Hematopoietic multipotent progenitor cell (in vitro differentiated cells): ENCODE data around the gene STK31. TPM values are rescaled to one million over a fixed set of nuclear protein-coding genes. Genes with fewer than 3 reads are reported as not detected.
"Not testable (repeated sequence)": the region's sequence is repeated elsewhere in the genome, so short reads cannot be mapped to it uniquely, and the experiment has no call there.

Experiments used
- DNase-seq, 3 donors: peaks; one replicate each; pipeline ENCODE4 v3.0.0-alpha.2; 2011 to 2015; ENCODE audit warnings: low read depth in 2 of 3, low spot score in 2 of 3
- total RNA-seq: library from RNA; depleted of rRNA; stranded (reverse); fragments of >200 nt; gene quantifications from one replicate; pipeline ENCODE4 v1.2.3, GENCODE V29; 2012

The STK31 gene
- total RNA-seq, 1 donor = under 0.01 TPM

- DNase-seq = no peak
Measured at GRCh38 chr7:23713285-23714149, 3.5 kb downstream of the STK31 start.

GRCh38 chr7:23714150-23714464, 4.1 kb downstream of the STK31 start:
- DNase-seq = no peak

GRCh38 chr7:23714579-23714978, 4.6 kb downstream of the STK31 start:
- no peak for DNase-seq

- DNase-seq = no peak
Measured at GRCh38 chr7:23715099-23715498, 5.1 kb downstream of the STK31 start.

- DNase-seq = no peak
Measured at GRCh38 chr7:23717788-23718187, 7.8 kb downstream of the STK31 start.

- no peak for DNase-seq
Measured at GRCh38 chr7:23721456-23721855, 11.4 kb downstream of the STK31 start.

GRCh38 chr7:23722587-23723216, 12.7 kb downstream of the STK31 start:
- DNase-seq = not testable (repeated sequence)

GRCh38 chr7:23724113-23724512, 14.1 kb downstream of the STK31 start:
- not testable (repeated sequence) for DNase-seq

- no peak for DNase-seq
Measured at GRCh38 chr7:23742051-23742450, 32.0 kb downstream of the STK31 start.

- DNase-seq = peak in 1 of 3 donors; percentile 30
Measured at GRCh38 chr7:23743226-23743625, 33.2 kb downstream of the STK31 start.

GRCh38 chr7:23746629-23747028, 36.6 kb downstream of the STK31 start:
- DNase-seq = no peak

GRCh38 chr7:23751852-23752251, 41.8 kb downstream of the STK31 start:
- no peak for DNase-seq

- DNase-seq = not testable (repeated sequence)
Measured at GRCh38 chr7:23758839-23759238, 48.8 kb downstream of the STK31 start.

- DNase-seq = peak in 2 of 3 donors; percentile 18 to 35
Measured at GRCh38 chr7:23759671-23760391, 49.8 kb downstream of the STK31 start.

- no peak for DNase-seq
Measured at GRCh38 chr7:23765943-23766342, 55.9 kb downstream of the STK31 start.

- DNase-seq = no peak
Measured at GRCh38 chr7:23767514-23767913, 57.5 kb downstream of the STK31 start.

GRCh38 chr7:23768022-23768421, 58.0 kb downstream of the STK31 start:
- no peak for DNase-seq

GRCh38 chr7:23779185-23779800, 69.3 kb downstream of the STK31 start:
- not testable (repeated sequence) for DNase-seq

- DNase-seq = no peak
Measured at GRCh38 chr7:23783115-23783514, 73.1 kb downstream of the STK31 start.

- DNase-seq = no peak
Measured at GRCh38 chr7:23787272-23787671, 77.3 kb downstream of the STK31 start.

GRCh38 chr7:23788843-23789242, 78.8 kb downstream of the STK31 start:
- DNase-seq = no peak
